Adrenal gland (tissue), 12 donors: ENCODE data around the gene KHSRP. TPM values are rescaled to one million over a fixed set of nuclear protein-coding genes. Genes with fewer than 3 reads are reported as not detected.
A peak's percentile ranks its signal among the peaks of the same experiment; 100 is the strongest.

ENCODE experiments used
- DNase-seq, 7 donors: peaks; one replicate each; pipeline ENCODE4 v3.0.0-alpha.2; 2019 to 2020
- H3K27ac ChIP-seq, 5 donors: fragments of 200-600 bp; sonication (generic) in 4 of 5; 1 replicate in 3 of 5; 2 replicates in 2 of 5; pipeline versions ENCODE4 v1.5.1 to v1.8.0; 2016 to 2020; ENCODE audit warnings: mild to moderate bottlenecking in 1 of 5
- H3K27me3 ChIP-seq: fragments of 200-600 bp; 2 replicates; pipeline ENCODE4 v1.8.0; 2021
- H3K36me3 ChIP-seq, 2 donors: fragments of 200-600 bp; replicated peaks in 1 of 2; 1 replicate in 1 of 2; 2 replicates in 1 of 2; pipeline versions ENCODE4 v1.5.1 to v1.8.0; 2018 to 2022
- H3K4me1 ChIP-seq, 2 donors: fragments of 200-600 bp; replicated peaks in 1 of 2; 1 replicate in 1 of 2; 2 replicates in 1 of 2; pipeline versions ENCODE4 v1.5.1 to v1.8.0; 2018 to 2021
- H3K4me3 ChIP-seq, 4 donors: fragments of 200-600 bp; sonication (generic) in 3 of 4; one replicate each; pipeline ENCODE4 v1.5.1; 2016 to 2018
- H3K9me3 ChIP-seq, 3 donors: fragments of 200-600 bp; sonication (generic) in 1 of 3; replicated peaks in 1 of 3; 1 replicate in 2 of 3; 2 replicates in 1 of 3; pipeline versions ENCODE4 v1.5.1 to v1.8.0; 2016 to 2021
- CTCF ChIP-seq, 6 experiments: fragments of 450-650 bp in 4 of 6; fragments of 200-600 bp in 2 of 6; sonication (generic) in 1 of 6; IDR thresholded peaks; 1 replicate in 5 of 6; 2 replicates in 1 of 6; pipeline versions ENCODE4 v1.5.1 to v1.8.0; 2016 to 2021; ENCODE audit warnings: antibody characterized with exemption in 6 of 6, mild to moderate bottlenecking in 2 of 6, moderate library complexity in 1 of 6
- POLR2A ChIP-seq, 2 donors: fragments of 450-650 bp; IDR thresholded peaks; one replicate each; pipeline ENCODE4 v1.6.1; 2017; ENCODE audit warnings: antibody characterized with exemption in 2 of 2, mild to moderate bottlenecking in 2 of 2, moderate library complexity in 1 of 2
- WGBS, 4 donors: extraction: QIAGEN DNeasy Blood & Tissue Kit in 2 of 4; methylation state at CpG; one replicate each; pipeline versions ENCODE4 v1.1.5 to v1.1.7; 2013 to 2017; 5-methylcytosine and 5-hydroxymethylcytosine counted together
- intact Hi-C, 2 donors: fragments of 100-400 bp; cut with DNase I; formaldehyde crosslinking; loops; one replicate each; pipeline versions ENCODE4 v1.14.1 to v1.15.0; 2022 to 2023
- polyA plus RNA-seq, 3 donors: library from polyadenylated mRNA; stranded (reverse); fragments of 200-250 nt in 2 of 3; fragments of 350-450 nt in 1 of 3; fragmentation: Illumina TruSeq in 1 of 3; extraction: RNeasy Lipid Tissue Mini Kit (QIAGEN cat#74804) in 1 of 3; gene quantifications; one replicate each; pipeline ENCODE4 v1.2.3, GENCODE V29; 2013 to 2014
- total RNA-seq, 9 donors: library from RNA; depleted of rRNA in 4 of 9; stranded (reverse); fragments of >200 nt in 4 of 9; fragments of 120-200 nt in 1 of 9; fragmentation: NEBNext Ultra II Directional in 1 of 9; extraction: Animal tissue kit (Norgen Biotek cat#: 25700) in 1 of 9; gene quantifications; one replicate each; pipeline versions ENCODE4 v1.1.0 to v1.2.4, GENCODE V29; 2013 to 2023
- donor health status: healthy with polysubstance abuse.
- donor health status: Bipolar disorder and iron deficiency.
- donor health status: DM: yes; HTN: yes; CAD: no.
- donor health status: DM: no; HTN: no; CAD: no.
- donor health status: DM: no; HTN: no; CAD: no.
- donor health status: DM: yes; HTN: yes; CAD: no.

The KHSRP gene
- total and polyA plus RNA-seq, 12 donors: 44.6 to 261 (median 134) TPM

- H3K27me3 ChIP-seq: no peaks in the 10 kb centered on the region
- intact Hi-C loops: no loop called here
- peaks cover 0 to 78% of the 10 kb centered on the region in 2 donors for H3K36me3 ChIP-seq
- H3K4me1 ChIP-seq: peaks cover under 1 to 30% of the 10 kb centered on the region in 2 donors
- WGBS, 4 donors: 47 to 55% (median 51%) methylated on average over 11 to 33 of the region's 33 CpGs
- no peaks in the 10 kb centered on the region for H3K9me3 ChIP-seq
- peak; percentile 36 to 75 (median 60) for TF ChIP-seq CTCF (IDR thresholded peaks at IDR 0.05)
- TF ChIP-seq POLR2A (IDR thresholded peaks at IDR 0.05): no peak
- DNase-seq: peak; percentile 70 to 87 (median 77)
- peak overlapping the region in 4 of 5 donors; percentile 5 to 73 (median 38) for H3K27ac ChIP-seq
- no peak overlapping the region for H3K4me3 ChIP-seq
Observed at GRCh38 chr19:6417713-6418561, 6.7 kb downstream of the KHSRP start.

- Histone ChIP-seq H3K9me3 (no peaks in the 10 kb centered on the region), H3K4me3 (no peak overlapping the region), H3K27me3 (no peaks in the 10 kb centered on the region), H3K27ac (peak overlapping the region in 2 of 5 donors; percentile 32 to 73), H3K4me1 (peaks cover 0 to 19% of the 10 kb centered on the region in 2 donors), H3K36me3 (peaks cover 0 to 76% of the 10 kb centered on the region in 2 donors)
- intact Hi-C loops: no loop called here
- no peak for DNase-seq
- TF ChIP-seq CTCF (IDR thresholded peaks at IDR 0.05) (no peak), POLR2A (IDR thresholded peaks at IDR 0.05) (no peak)
- 88 to 92% (median 91%) methylated on average over 17 to 29 of the region's 29 CpGs for WGBS, 4 donors
Observed at GRCh38 chr19:6416658-6417405, 7.8 kb downstream of the KHSRP start.

GRCh38 chr19:6415591-6416190 is 8.9 kb downstream of the KHSRP start:
- H3K4me3 ChIP-seq: no peak overlapping the region
- H3K36me3 ChIP-seq: peaks cover 0 to 67% of the 10 kb centered on the region in 2 donors
- H3K27ac ChIP-seq: no peak overlapping the region
- intact Hi-C loops: no loop called here
- no peak for TF ChIP-seq CTCF (IDR thresholded peaks at IDR 0.05)
- 90 to 92% (median 92%) methylated on average over 16 to 32 of the region's 32 CpGs for WGBS, 4 donors
- no peaks in the 10 kb centered on the region for H3K9me3 ChIP-seq
- DNase-seq: no peak
- H3K4me1 ChIP-seq: peaks cover 0 to 12% of the 10 kb centered on the region in 2 donors
- H3K27me3 ChIP-seq: no peaks in the 10 kb centered on the region
